ENCODE measurements around the gene RSRC1. TPM values are rescaled to one million over a fixed set of nuclear protein-coding genes. Genes with fewer than 3 reads are reported as not detected.

RSRC1 gene
- total and polyA plus RNA-seq, 12 donors: 12.6 to 27.6 (median 21.4) TPM

GRCh38 chr3:158360756-158361448 is 251.0 kb downstream of the RSRC1 start:
- 96 to 98% methylated on average over 11 of the region's 11 CpGs for WGBS, 2 donors
- H3K36me3 ChIP-seq: no peaks in the 10 kb centered on the region
- H3K4me1 ChIP-seq: no peaks in the 10 kb centered on the region
- TF ChIP-seq CTCF (IDR thresholded peaks at IDR 0.05): no peak
- ATAC-seq (peak in 1 of 8 donors; percentile 22), DNase-seq (no peak)
- no peak overlapping the region for H3K27ac ChIP-seq
- H3K9me3 ChIP-seq: peaks cover 0 to 11% (median 0%) of the 10 kb centered on the region in 11 donors
- no peak overlapping the region for H3K4me3 ChIP-seq
- H3K27me3 ChIP-seq: no peaks in the 10 kb centered on the region
- intact Hi-C loops (cut with DNase I): no loop called here

- Histone ChIP-seq H3K27me3 (no peaks in the 10 kb centered on the region), H3K27ac (no peak overlapping the region), H3K4me1 (no peaks in the 10 kb centered on the region), H3K36me3 (no peaks in the 10 kb centered on the region), H3K9me3 (peaks cover 0 to 22% (median 7%) of the 10 kb centered on the region in 11 donors), H3K4me3 (no peak overlapping the region)
- no peak for ATAC-seq
- DNase-seq: no peak
- WGBS, 2 donors: 80% methylated on average over 2 of the region's 2 CpGs
- TF ChIP-seq CTCF (IDR thresholded peaks at IDR 0.05): no peak
- intact Hi-C loops (cut with DNase I): no loop called here
These were observed 258.4 kb downstream of the RSRC1 start for GRCh38 chr3:158368271-158368670.

- ATAC-seq (no peak), DNase-seq (no peak)
- no peak overlapping the region for H3K27ac ChIP-seq
- H3K9me3 ChIP-seq: peaks cover 0 to 22% (median 7%) of the 10 kb centered on the region in 11 donors
- H3K4me1 ChIP-seq: no peaks in the 10 kb centered on the region
- TF ChIP-seq CTCF (IDR thresholded peaks at IDR 0.05): no peak
- no peak overlapping the region for H3K4me3 ChIP-seq
- WGBS, 2 donors: 95 to 96% methylated on average over 1 of the region's 1 CpG
- H3K36me3 ChIP-seq: no peaks in the 10 kb centered on the region
- intact Hi-C loops (cut with DNase I): no loop called here
- H3K27me3 ChIP-seq: no peaks in the 10 kb centered on the region
These were observed 259.4 kb downstream of the RSRC1 start for GRCh38 chr3:158369279-158369678.

- no peak for DNase-seq
- ATAC-seq: no peak
- H3K27ac ChIP-seq: no peak overlapping the region
- 84 to 87% methylated on average over 4 of the region's 4 CpGs for WGBS, 2 donors
- no peaks in the 10 kb centered on the region for H3K36me3 ChIP-seq
- intact Hi-C loops (cut with DNase I): no loop called here
- no peak for TF ChIP-seq CTCF (IDR thresholded peaks at IDR 0.05)
- no peaks in the 10 kb centered on the region for H3K4me1 ChIP-seq
- H3K9me3 ChIP-seq: no peaks in the 10 kb centered on the region
- H3K4me3 ChIP-seq: no peak overlapping the region
- H3K27me3 ChIP-seq: no peaks in the 10 kb centered on the region
These were observed 269.6 kb downstream of the RSRC1 start for GRCh38 chr3:158379517-158379916.
